NCI-H2029 treated with DMSO at 0.1 percent for 48 hours (cell line): ENCODE data around the gene TXNL4A.

ENCODE experiments used
- DNase-seq: peaks from one replicate; lab custom pipeline; 2025; lab: John Stamatoyannopoulos, UW

Gene TXNL4A

GRCh38 chr18:79948719-79949411, 39.5 kb downstream of the TXNL4A start:
- no peak for DNase-seq

- DNase-seq: no peak
These were observed 40.3 kb downstream of the TXNL4A start for GRCh38 chr18:79947881-79948610.

DNA sequence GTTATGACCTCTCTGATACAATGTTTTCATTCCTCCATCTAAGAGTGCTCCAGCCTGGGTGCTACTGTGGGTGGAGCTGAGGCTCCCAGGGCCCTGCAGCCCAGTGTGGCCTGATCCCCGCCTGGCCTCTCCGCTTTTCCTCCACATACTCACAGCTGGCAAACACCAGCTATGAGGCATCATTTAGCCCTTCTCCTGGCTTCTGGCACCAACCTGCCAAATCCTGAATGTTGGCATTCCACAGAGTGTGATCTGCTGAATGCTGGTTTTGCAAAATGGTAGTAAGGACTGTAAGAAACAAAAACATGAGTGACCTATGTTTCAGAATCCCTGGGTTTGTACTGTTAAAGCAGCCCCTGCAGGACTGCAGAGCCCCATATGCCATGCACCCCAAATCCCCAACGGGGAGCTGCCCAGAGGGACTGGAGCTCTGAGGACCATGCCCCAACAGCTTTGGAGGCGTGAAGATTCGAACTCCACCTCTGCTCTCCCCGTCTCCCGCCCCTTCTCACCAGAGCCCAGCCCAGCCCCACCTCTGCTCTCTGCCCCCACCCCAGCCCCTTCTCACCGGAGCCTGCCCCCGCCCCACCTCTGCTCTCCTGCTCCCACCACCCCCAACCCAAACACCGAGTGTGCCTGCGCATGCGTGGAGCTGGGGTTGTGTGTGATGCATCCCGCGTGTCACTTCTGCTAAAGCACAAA, 41.2 kb downstream of the TXNL4A start:
- no peak for DNase-seq

DNA sequence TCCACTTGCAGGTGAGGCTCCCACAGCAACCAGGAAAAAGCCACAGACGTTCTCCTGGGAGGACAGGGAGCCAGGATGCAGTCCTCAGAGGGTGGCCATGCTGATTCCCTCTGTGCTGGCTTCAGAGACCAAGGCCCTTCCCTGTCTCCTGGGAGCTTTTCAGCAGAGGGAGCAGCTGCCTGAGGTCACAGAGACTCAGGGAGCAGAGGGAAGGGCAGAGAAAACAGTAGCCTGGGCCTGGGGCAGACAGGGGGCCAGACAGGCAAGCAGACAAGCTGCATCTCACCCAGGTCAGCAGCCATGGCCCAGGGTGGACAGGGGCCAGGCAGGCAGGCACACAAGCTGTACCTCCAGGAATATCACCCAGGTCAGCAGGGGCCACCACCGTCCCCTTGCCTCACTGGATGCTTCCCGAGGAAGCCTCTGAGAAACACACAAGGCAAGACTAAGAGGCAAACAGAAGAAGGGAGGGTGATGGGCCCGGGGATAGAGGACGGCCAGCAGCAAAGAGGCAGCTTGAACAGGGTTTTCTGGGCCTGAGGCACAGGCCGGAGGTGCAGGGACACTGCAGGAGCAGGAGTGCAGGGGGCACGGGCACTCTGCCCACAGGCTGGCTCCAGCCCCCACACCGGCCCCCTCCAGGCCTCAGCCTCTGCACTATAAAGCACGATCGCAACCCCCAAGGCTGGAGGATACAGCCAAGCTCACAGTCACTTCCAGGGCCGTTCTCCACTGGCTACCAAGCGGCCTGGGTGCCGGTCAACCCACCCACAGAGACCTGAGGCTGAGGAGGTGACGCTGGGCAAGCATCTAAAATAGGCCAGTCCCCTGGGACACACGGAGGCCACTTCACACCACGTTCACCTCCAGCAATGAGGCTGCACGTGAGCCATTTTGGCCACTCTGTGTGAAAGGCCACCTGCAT, 43.0 kb downstream of the TXNL4A start:
- no peak for DNase-seq

DNA sequence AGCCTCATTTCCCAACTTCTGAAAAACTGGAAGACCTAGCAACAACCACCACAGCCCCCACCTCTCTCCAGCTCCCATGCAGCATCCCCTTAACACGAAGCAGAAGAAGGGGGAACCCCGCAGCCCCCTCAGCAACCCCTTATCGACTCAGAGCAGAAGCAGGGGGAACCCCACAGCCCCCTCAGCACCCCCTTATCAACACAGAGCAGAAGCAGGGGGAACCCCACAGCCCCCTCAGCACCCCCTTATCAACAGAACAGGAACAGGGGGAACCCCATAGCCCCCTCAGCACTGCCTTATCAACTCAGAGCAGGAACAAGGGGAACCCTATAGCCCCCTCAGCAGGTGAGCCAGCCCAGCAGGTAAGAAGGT, 43.6 kb downstream of the TXNL4A start:
- DNase-seq: no peak

GRCh38 chr18:79944126-79944731, 44.1 kb downstream of the TXNL4A start:
- no peak for DNase-seq

DNA sequence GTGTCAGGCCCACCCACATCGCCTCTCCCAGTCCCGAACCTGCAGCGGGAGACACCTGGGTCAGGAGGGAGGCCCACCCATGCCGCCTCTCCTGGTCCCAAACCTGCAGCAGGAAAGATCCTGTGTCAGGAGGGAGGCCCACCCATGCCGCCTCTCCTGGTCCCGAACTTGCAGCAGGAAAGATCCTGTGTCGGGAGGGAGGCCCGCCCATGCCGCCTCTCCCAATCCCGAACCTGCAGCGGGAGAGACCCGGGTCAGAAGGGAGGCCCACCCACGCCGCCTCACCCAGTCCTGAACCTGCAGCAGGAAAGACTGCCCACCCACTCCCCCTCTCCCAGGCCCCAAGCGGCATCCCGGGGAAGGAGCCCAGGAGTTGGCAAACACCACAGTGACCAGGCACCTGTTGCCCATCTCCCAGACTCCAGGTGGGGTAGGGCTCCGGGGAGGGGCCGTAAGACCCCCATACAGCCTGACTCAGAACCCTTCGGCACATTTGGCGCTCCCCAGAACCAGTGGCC, 44.7 kb downstream of the TXNL4A start:
- DNase-seq: no peak

DNA sequence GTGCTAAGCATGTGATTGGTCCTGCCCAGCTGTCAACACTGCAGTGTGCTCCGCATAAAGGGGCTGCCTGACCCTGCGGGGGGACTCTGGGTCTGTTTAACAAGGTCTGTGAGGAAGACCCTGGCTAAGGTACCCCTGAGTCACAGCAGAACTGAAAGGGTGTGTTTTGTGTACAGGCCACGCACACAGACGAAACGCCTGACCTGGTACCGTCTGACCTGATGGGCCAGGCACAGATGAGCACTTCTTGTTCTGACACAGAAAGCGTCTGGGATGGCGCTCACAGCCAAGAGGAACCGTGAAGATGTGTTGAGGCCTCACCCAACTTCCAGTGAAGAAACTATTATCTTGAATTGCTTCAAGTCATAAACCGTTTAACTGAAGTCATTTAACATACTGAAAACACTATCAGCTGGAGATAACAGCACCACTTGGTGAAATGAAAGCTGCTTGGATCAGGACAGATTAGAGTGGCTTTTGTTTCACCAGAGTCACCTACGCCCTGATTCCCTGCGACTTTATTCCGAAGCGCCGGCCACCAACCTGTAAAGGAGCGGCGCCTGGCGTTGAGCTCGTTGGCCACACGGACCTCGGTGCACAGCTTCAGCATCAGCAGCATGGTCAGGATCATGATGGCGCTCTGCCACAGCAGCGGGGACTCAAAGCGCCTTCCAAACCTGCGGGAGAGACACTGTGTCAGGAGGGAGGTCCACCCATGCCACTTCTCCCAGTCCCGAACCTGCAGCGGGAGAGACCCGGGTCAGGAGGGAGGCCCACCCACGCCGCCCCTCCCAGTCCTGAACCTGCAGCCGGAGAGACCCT, 45.4 kb downstream of the TXNL4A start:
- DNase-seq: no peak

- DNase-seq: no peak
These were observed 46.2 kb downstream of the TXNL4A start for GRCh38 chr18:79942211-79942610.

- DNase-seq: no peak
These were observed 46.8 kb downstream of the TXNL4A start for GRCh38 chr18:79941473-79942119.

DNA sequence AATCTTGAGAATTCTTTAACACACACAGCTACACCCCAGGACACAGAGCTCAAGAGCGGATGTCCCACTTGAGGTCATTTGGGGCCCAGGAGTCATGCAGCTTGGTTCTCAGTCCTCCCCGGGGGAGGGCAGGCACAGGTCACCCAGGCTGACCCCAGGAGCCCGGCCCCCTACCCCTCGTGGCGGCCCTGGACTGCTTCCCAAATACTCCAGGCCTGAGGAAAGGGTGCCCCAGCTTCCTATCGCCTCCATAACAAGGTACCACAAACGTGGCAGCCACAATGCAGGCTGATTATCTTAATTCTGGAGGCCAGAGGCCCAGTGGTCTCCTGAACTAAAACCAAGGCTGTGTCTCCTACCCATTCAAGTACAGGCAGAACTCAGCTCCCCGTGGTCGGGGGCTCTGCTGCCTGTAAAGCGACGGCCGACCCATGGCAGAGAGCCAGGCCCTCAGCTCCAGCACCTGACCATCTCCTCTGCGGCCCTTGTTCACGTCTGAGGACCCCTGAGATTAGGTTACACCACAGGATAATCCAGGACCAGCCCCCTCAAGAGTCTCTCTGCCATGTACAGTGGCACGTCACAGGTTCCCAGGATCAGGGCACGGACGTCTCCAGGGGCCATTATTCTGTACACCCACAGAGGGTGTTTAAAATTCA, 47.4 kb downstream of the TXNL4A start:
- no peak for DNase-seq

GRCh38 chr18:79940126-79940813, 48.1 kb downstream of the TXNL4A start:
- no peak for DNase-seq

DNA sequence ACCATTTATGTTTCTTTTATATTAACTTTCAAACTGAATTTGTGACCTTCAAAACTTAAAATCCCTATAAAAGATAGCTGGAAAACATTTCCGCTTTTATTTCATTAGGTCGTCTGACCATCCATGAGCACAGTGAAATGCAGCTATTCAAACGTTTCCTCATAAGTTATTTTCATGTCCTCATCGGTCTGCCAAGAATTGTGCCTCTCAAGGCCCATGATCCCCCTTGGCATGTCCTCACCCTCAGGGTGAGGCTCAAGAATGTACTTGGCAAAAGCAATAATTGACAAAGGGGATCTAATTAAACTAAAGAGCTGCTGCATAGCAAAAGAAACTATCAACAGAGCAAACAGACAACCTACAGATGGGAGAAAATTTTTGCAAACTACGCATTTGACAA, 49.3 kb downstream of the TXNL4A start:
- DNase-seq: no peak

DNA sequence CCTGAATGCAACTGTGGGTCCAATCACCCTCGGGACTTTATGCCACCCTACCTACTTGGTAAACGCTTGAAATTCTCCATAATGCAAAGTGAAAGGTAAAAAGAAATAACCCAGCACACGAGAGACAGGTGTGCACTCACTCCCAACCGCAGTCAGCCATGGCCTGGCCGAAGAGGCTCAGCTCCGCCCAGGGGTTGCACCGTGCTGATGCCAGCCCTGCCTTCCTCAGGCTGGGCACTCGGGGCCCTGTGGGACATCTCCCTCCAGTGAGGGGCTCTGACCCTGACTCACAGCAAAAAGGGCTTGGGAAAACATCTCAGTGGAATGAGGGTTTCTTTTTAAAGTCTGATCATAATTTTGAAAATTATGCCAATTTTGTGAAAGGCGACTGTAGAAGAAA, 50.2 kb downstream of the TXNL4A start:
- DNase-seq: no peak

- DNase-seq: no peak
These were observed 51.1 kb downstream of the TXNL4A start for GRCh38 chr18:79937103-79937860.

- DNase-seq: no peak
These were observed 51.7 kb downstream of the TXNL4A start for GRCh38 chr18:79936641-79937040.

DNA sequence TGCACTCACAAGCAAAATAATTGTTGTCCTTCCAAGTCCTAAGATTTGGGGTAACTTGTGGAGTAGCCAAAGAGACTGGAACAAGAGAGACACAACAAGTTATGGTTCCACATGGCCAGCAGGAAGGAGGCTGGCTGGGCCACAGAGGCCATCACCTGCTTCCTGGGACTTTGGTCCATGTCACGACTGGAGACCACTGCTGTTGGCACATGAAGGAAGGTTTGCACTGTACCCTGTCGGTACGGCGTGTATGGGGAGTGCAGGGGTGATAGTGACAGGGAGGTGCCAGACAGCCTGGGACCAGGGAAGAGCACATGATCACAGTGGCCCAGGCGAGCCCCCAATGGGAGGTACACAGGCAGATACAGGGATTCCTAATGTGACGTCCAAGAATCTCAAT, 52.4 kb downstream of the TXNL4A start:
- no peak for DNase-seq

GRCh38 chr18:79935499-79935898, 52.9 kb downstream of the TXNL4A start:
- DNase-seq: no peak
